ENCODE measurements around the gene RHEBL1. TPM values are rescaled to one million over a fixed set of nuclear protein-coding genes. Genes with fewer than 3 reads are reported as not detected.

The RHEBL1 gene
- total RNA-seq, 1 experiment from 2014 or later: 9.0 TPM

DNA sequence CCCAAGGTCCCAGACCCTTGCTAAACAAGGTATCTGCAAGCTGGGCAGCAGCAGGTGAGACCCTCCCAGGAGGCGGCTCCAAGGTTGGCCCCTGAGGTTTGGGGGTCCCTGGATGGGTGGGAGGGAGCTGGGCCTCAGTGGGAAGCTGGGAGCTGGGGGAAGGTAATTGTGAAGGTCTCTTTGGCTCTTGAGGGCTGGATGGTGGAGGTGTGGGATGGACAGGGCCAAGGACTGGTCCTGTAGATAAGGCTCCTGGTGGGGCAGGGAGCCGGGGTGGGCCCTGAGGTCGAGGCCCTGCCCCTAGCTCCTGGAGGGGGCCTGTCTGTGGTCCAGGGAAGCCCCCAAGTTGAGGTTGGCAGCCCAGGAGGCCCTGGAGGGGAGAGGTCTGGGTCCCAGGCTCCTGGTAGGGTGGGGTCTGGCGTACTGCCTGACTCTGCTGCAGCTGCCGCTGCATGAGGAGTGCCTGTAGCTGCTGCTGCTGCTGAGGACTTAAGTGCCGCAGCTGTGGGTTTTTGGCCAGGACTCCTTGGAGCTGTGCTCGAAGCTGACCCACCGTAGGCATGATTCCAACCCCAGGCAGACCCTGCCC is 38.1 kb downstream of the RHEBL1 start:
- DNase-seq (ENCODE audit: low spot score) (no peak), ATAC-seq (no peak)
- TF ChIP-seq RELA (CRISPR knock-in tag; IDR thresholded peaks at IDR 0.05; ENCODE audit: borderline replicate concordance) (no peak), MXD4 (CRISPR knock-in tag; IDR thresholded peaks at IDR 0.05; ENCODE audit: borderline replicate concordance) (no peak)
- TF ChIP-seq, protein P1, sequence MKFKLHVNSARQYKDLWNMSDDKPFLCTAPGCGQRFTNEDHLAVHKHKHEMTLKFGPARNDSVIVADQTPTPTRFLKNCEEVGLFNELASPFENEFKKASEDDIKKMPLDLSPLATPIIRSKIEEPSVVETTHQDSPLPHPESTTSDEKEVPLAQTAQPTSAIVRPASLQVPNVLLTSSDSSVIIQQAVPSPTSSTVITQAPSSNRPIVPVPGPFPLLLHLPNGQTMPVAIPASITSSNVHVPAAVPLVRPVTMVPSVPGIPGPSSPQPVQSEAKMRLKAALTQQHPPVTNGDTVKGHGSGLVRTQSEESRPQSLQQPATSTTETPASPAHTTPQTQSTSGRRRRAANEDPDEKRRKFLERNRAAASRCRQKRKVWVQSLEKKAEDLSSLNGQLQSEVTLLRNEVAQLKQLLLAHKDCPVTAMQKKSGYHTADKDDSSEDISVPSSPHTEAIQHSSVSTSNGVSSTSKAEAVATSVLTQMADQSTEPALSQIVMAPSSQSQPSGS (CRISPR knock-in tag; IDR thresholded peaks at IDR 0.05; ENCODE audit: borderline replicate concordance, low read depth): no peak
- TF ChIP-seq, protein P2, sequence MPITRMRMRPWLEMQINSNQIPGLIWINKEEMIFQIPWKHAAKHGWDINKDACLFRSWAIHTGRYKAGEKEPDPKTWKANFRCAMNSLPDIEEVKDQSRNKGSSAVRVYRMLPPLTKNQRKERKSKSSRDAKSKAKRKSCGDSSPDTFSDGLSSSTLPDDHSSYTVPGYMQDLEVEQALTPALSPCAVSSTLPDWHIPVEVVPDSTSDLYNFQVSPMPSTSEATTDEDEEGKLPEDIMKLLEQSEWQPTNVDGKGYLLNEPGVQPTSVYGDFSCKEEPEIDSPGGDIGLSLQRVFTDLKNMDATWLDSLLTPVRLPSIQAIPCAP (CRISPR knock-in tag; IDR thresholded peaks at IDR 0.05): no peak
- no peaks in the 10 kb centered on the region for H3K9me3 Mint-ChIP-seq
- no peak overlapping the region for H3K4me3 Mint-ChIP-seq
- peaks cover 54% of the 10 kb centered on the region for H3K36me3 Mint-ChIP-seq
- no peaks in the 10 kb centered on the region for H3K27me3 Mint-ChIP-seq (ENCODE audit: low read depth)
- H3K27ac Mint-ChIP-seq: no peak overlapping the region
- ChIA-PET POLR2A (interaction anchor here (1.7 kb wide), 1 partner anchor 99 kb away, joined by 3 read pairs; no protein-coding TSS in a partner anchor), CTCF (interaction anchor here (2.4 kb wide), 1 partner anchor 56 kb away, joined by 8 read pairs; no protein-coding TSS in a partner anchor)
- no peaks in the 10 kb centered on the region for H3K4me1 Mint-ChIP-seq

DNA sequence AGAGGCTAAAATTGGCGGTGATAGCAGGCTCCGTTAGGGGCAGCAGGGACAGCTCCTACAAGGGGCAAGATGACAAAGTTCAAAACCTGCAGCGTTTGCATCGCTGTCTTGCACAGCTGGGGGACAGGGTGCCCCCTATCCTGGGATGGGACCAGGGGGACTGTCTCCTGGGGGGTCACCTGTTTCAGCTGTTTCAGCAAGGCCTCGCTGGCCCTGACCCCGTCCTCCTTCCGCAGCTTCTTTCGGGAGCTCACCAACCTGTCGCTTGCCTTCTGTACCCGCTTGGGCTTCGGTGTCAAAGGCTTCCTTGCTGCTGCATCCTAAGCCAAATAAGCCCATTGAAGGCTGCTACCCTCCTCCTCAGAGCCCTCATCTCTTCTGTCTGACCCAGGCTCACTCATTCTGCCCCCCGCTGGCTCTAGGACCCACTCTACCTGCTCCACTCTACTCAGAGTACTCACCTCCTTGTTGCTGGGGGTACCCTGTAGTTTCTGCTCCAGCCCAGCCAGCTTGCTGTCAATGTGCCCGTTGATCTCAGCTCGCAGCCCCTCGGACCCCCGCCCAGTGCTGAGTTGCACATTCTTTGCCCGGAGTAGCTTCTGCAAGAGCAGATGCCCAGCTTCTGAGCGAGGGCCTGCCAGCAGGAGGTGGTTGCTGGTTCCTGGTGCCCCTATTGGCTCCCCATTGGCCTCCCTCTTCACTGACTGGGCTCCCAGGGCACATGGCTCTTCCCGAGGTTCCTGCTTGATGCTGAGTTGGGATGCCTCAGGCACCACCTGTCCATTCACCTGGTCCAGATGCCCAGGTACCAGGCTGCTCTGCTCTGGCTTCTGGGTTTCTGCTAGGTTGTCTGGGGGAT is 38.8 kb downstream of the RHEBL1 start:
- Mint-ChIP-seq H3K9me3 (no peaks in the 10 kb centered on the region), H3K4me3 (no peak overlapping the region), H3K27ac (no peak overlapping the region), H3K27me3 (ENCODE audit: low read depth) (no peaks in the 10 kb centered on the region), H3K36me3 (peaks cover 55% of the 10 kb centered on the region), H3K4me1 (no peaks in the 10 kb centered on the region)
- TF ChIP-seq JAZF1 (CRISPR knock-in tag; IDR thresholded peaks at IDR 0.05): no peak
- TF ChIP-seq, protein P3, sequence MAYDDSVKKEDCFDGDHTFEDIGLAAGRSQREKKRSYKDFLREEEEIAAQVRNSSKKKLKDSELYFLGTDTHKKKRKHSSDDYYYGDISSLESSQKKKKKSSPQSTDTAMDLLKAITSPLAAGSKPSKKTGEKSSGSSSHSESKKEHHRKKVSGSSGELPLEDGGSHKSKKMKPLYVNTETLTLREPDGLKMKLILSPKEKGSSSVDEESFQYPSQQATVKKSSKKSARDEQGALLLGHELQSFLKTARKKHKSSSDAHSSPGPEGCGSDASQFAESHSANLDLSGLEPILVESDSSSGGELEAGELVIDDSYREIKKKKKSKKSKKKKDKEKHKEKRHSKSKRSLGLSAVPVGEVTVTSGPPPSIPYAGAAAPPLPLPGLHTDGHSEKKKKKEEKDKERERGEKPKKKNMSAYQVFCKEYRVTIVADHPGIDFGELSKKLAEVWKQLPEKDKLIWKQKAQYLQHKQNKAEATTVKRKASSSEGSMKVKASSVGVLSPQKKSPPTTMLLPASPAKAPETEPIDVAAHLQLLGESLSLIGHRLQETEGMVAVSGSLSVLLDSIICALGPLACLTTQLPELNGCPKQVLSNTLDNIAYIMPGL (CRISPR knock-in tag; IDR thresholded peaks at IDR 0.05): no peak
- no peak for TF ChIP-seq ZNF219 (CRISPR knock-in tag; IDR thresholded peaks at IDR 0.05; ENCODE audit: borderline replicate concordance)
- no peak for TF ChIP-seq ZNF416 (CRISPR knock-in tag; IDR thresholded peaks at IDR 0.05)
- no peak for TF ChIP-seq ZNF396 (CRISPR knock-in tag; IDR thresholded peaks at IDR 0.05; ENCODE audit: borderline replicate concordance)
- no peak for TF ChIP-seq SMAD4 (CRISPR knock-in tag; IDR thresholded peaks at IDR 0.05)
- TF ChIP-seq, protein P4, sequence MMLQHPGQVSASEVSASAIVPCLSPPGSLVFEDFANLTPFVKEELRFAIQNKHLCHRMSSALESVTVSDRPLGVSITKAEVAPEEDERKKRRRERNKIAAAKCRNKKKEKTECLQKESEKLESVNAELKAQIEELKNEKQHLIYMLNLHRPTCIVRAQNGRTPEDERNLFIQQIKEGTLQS (CRISPR knock-in tag; conservative IDR thresholded peaks at IDR 0.05): no peak
- TF ChIP-seq NFE2L1 (CRISPR knock-in tag; IDR thresholded peaks at IDR 0.05): no peak
- no peak for TF ChIP-seq CREB1 (CRISPR knock-in tag; IDR thresholded peaks at IDR 0.05)
- TF ChIP-seq, protein P5, sequence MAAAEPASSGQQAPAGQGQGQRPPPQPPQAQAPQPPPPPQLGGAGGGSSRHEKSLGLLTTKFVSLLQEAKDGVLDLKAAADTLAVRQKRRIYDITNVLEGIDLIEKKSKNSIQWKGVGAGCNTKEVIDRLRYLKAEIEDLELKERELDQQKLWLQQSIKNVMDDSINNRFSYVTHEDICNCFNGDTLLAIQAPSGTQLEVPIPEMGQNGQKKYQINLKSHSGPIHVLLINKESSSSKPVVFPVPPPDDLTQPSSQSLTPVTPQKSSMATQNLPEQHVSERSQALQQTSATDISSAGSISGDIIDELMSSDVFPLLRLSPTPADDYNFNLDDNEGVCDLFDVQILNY (CRISPR knock-in tag; IDR thresholded peaks at IDR 0.05): no peak
- no peak for TF ChIP-seq ELF4 (CRISPR knock-in tag; IDR thresholded peaks at IDR 0.05; ENCODE audit: low read depth)
- no peak for DNase-seq (ENCODE audit: low spot score)
- ChIA-PET POLR2A (interaction anchor here (0.6 to 1.7 kb wide), 3 partner anchors 11 to 99 kb away, joined by 3 to 4 read pairs (median 3); no protein-coding TSS in a partner anchor), CTCF (interaction anchor here (1.0 to 2.4 kb wide), 3 partner anchors 13 to 57 kb away, joined by 4 to 8 read pairs (median 8); no protein-coding TSS in a partner anchor)
- ATAC-seq: no peak
